Adipose tissue (tissue), 3 donors: ENCODE data around the gene ICA1. TPM values are rescaled to one million over a fixed set of nuclear protein-coding genes. Genes with fewer than 3 reads are reported as not detected.
"Not testable (repeated sequence)": the region's sequence is repeated elsewhere in the genome, so short reads cannot be mapped to it uniquely, and the experiment has no call there.

Experiments
- H3K27ac ChIP-seq: one replicate; pipeline ENCODE4 v1.5.1; 2013; ENCODE audit warnings: low read depth, low read length
- WGBS, 3 donors: extraction: QIAGEN DNeasy Blood & Tissue Kit; methylation state at CpG; one replicate each; pipeline ENCODE4 v1.1.7; 2013; 5-methylcytosine and 5-hydroxymethylcytosine counted together
- polyA plus RNA-seq, 3 donors: library from polyadenylated mRNA; stranded (reverse); fragments of 200-250 nt; gene quantifications; one replicate each; pipeline ENCODE4 v1.2.3, GENCODE V29; 2013
- donor health status: healthy with polysubstance abuse.
- donor health status: Bipolar disorder and iron deficiency.
- donor health status: healthy.

The ICA1 gene
- polyA plus RNA-seq, 3 donors, result 17.0 to 53.9 (median 21.6) TPM

DNA sequence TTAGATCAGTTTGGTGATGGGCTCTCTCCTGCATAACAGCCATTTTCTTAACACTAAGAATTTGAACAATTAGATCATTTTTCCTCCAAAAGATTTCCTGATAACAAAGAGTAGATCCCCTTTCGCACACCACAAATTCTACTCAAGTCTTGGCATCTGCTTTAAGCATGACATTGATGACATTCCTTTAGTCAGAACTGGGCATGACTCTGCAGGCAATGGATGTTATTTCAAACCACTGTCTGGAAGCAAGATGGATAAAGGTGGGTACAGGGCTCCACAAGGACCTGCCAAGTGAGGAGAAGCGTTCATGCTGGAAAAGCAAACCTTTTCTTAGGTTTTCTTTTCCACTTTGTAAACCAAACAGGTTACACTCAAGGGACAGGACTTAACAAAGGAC is 169.8 kb downstream of the ICA1 start:
- 90 to 96% (median 93%) methylated on average over 2 of the region's 2 CpGs for WGBS, 3 donors
- H3K27ac ChIP-seq, result no peak overlapping the region

GRCh38 chr7:8089036-8089780 is 172.8 kb downstream of the ICA1 start:
- no peak overlapping the region for H3K27ac ChIP-seq
- WGBS, 3 donors, result 93 to 96% (median 95%) methylated on average over 6 of the region's 6 CpGs

- no peak overlapping the region for H3K27ac ChIP-seq
- WGBS, 3 donors, result 88 to 94% (median 93%) methylated on average over 6 of the region's 6 CpGs
Observed at GRCh38 chr7:8086239-8086638, 175.7 kb downstream of the ICA1 start.

- WGBS, 3 donors, result 92 to 95% (median 93%) methylated on average over 3 of the region's 3 CpGs
- no peak overlapping the region for H3K27ac ChIP-seq
Observed at GRCh38 chr7:8085420-8085819, 176.5 kb downstream of the ICA1 start.

GRCh38 chr7:8084836-8085235 is 177.1 kb downstream of the ICA1 start:
- 83 to 89% (median 88%) methylated on average over 5 of the region's 5 CpGs for WGBS, 3 donors
- H3K27ac ChIP-seq, result no peak overlapping the region

- WGBS, 3 donors, result 92 to 98% (median 95%) methylated on average over 2 of the region's 2 CpGs
- H3K27ac ChIP-seq, result no peak overlapping the region
Observed at GRCh38 chr7:8082762-8083161, 179.2 kb downstream of the ICA1 start.

DNA sequence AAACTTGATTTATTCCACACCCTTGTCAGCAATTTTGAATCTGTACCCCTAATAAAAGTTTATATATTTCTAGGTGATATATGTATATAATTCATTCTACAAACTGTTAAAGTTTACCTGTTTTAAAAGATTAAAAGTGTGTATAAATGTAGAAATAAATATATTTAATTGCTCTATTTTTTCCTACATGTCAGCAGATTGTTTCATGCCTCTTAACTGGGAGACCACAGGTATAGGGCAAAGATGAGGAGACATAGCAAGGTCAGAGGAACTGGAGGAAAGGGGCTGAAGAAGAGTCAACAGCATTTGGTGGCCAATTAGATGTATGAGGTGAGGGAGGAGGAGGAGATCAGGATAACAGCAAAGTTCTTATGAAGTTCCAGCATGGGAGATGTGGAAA is 183.5 kb downstream of the ICA1 start:
- H3K27ac ChIP-seq, result no peak overlapping the region

DNA sequence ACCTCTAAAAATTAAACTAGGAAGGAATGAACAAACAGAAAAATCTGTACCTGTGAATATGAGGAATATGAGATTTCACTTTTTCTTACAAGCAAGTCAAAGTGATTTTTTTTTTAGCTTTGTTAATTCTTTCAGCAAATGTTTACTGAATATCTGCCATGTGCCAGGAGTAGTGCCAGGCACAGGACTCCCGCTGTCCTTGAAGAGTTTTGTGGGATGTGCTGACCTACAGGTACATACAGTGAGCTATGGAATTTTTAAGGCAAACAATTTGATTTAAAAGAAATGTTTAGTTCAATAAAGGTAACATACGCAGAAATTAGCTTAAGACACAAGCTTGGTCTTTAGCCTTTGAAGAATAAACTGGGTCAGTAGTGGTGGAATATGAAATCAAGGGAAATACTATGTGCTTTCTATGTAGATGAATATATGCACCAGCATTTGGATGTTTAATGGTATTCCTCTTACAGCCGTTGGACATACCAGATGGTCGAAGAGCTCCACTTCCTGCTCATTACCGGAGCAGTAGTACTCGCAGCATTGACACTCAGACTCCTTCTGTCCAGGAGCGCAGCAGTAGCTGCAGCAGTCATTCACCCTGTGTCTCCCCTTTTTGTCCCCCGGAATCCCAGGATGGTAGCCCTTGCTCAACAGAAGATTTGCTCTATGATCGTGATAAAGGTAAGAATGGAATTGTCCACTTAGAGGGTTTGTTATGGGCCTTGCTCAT is 191.4 kb downstream of the ICA1 start:
- WGBS, 3 donors, result 92 to 98% (median 93%) methylated on average over 9 of the region's 9 CpGs
- no peak overlapping the region for H3K27ac ChIP-seq

- WGBS, 3 donors, result 72 to 82% (median 81%) methylated on average over 12 of the region's 12 CpGs
- no peak overlapping the region for H3K27ac ChIP-seq
Observed at GRCh38 chr7:8068892-8069686, 192.9 kb downstream of the ICA1 start.

DNA sequence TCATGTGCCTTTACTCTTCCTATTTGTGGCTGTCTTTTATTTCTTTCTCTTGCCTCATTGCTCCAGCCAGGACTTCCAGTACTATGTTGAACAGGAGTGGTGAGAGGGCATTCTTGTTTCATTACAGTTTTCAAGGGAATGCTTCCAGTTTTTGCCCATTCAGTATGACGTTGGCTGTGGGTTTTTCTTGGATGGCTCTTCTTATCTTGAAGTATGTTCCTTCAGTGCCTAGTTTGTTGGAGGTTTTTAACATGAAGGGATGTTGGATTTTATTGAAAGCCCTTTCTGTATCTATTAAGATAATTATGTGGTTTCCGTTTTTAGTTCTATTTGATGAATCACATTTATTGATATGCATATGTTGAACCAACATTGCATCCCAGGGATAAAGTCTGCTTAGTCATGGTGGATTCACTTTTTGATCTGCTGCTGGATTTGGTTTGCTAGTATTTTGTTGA is 196.6 kb downstream of the ICA1 start:
- WGBS, 3 donors, result 80 to 92% (median 83%) methylated on average over 2 of the region's 2 CpGs
- H3K27ac ChIP-seq, result no peak overlapping the region

DNA sequence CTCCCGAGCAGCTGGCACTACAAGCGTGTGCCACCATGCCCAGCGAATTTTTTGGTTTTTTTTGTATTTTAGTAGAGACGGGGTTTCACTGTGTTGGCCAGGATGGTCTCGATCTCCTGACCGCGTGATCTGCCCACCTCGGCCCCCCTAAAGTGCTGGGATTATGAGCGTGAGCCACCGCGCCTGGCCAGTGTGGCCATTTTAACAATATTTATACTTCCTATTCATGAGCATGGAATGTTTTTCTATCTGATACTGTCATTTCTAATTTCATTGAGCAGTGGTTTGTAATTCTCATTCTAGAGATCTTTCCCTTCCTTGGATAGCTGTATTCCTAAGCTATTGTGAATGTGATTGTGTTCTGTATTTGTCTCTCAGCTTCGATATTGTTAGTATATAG is 197.1 kb downstream of the ICA1 start:
- 97 to 98% (median 98%) methylated on average over 12 of the region's 12 CpGs for WGBS, 3 donors
- H3K27ac ChIP-seq, result no peak overlapping the region

- H3K27ac ChIP-seq, result no peak overlapping the region
Observed at GRCh38 chr7:8063706-8064297, 198.2 kb downstream of the ICA1 start.

- WGBS, 3 donors, result 84 to 94% (median 92%) methylated on average over 5 of the region's 5 CpGs
- H3K27ac ChIP-seq, result not testable (repeated sequence)
Observed at GRCh38 chr7:8063300-8063699, 198.7 kb downstream of the ICA1 start.

Other genes with a start within 250 kb of the ICA1 start
- not detected for gene NXPH1, start 171.4 kb upstream of the ICA1 start, polyA plus RNA-seq